SK-N-SH (cell line): ENCODE data around the gene IL17A. TPM values are rescaled to one million over a fixed set of nuclear protein-coding genes. Genes with fewer than 3 reads are reported as not detected.

ENCODE experiments used
- CTCF ChIA-PET: fragments of 300-600, 350-600 bp; formaldehyde crosslinking; extraction: SDS; loops from one replicate; lab custom pipeline; 2021; lab: Yijun Ruan, JAX
- POLR2A ChIA-PET: fragments of 350-600 bp; sonication (Branson Sonifier 250); formaldehyde crosslinking; extraction: SDS; loops from one replicate; lab custom pipeline; 2020; ENCODE audit warnings: antibody characterized with exemption, inconsistent platforms; lab: Yijun Ruan, JAX
- DNase-seq: peaks from one replicate; pipeline ENCODE4 v3.0.0; 2012
- H2AFZ ChIP-seq: fragments of 200-600 bp; sonication (generic); 2 replicates; pipeline ENCODE4 v1.8.1; 2016; ENCODE audit warnings: antibody characterized with exemption, mild to moderate bottlenecking, low read depth
- H3F3A ChIP-seq: fragments of 200-600 bp; sonication (generic); replicated peaks from 2 replicates; pipeline ENCODE3; 2016; ENCODE audit warnings: antibody characterized with exemption, mild to moderate bottlenecking; ENCODE audit not compliant: insufficient read depth
- H3K27ac ChIP-seq, 2 experiments: fragments of 200-500 bp in 1 of 2; fragments of 200-600 bp in 1 of 2; sonication (Bioruptor generic) in 1 of 2; sonication (generic), shearing (Covaris generic) in 1 of 2; 2 replicates each; pipeline versions ENCODE4 v1.5.1 to v1.6.1; 2014 to 2016; ENCODE audit warnings: low read depth in 2 of 2, inconsistent platforms in 1 of 2, low read length in 1 of 2, mild to moderate bottlenecking in 1 of 2, mixed read lengths in 1 of 2
- H3K27me3 ChIP-seq: fragments of 200-600 bp; sonication (generic), shearing (Covaris generic); 2 replicates; pipeline ENCODE4 v1.6.1; 2016; ENCODE audit warnings: mixed run types; ENCODE audit not compliant: insufficient read depth
- H3K36me3 ChIP-seq, 2 experiments: fragments of 200-500 bp in 1 of 2; fragments of 200-600 bp in 1 of 2; sonication (Bioruptor generic) in 1 of 2; sonication (generic) in 1 of 2; replicated peaks in 1 of 2; 2 replicates each; pipeline versions ENCODE3 to v1.5.1; 2014 to 2016; ENCODE audit warnings: low read length in 1 of 2, mild to moderate bottlenecking in 1 of 2; ENCODE audit not compliant: insufficient read depth in 2 of 2, control insufficient read depth in 1 of 2
- H3K4me1 ChIP-seq, 2 experiments: fragments of 200-500 bp in 1 of 2; fragments of 200-600 bp in 1 of 2; sonication (Bioruptor generic) in 1 of 2; sonication (generic), shearing (Covaris generic) in 1 of 2; 2 replicates each; pipeline versions ENCODE4 v1.5.1 to v1.6.1; 2014 to 2016; ENCODE audit warnings: low read depth in 1 of 2, low read length in 1 of 2, mixed run types in 1 of 2; ENCODE audit not compliant: insufficient read depth in 2 of 2, control insufficient read depth in 1 of 2
- H3K4me2 ChIP-seq: fragments of 200-600 bp; sonication (generic), shearing (Covaris generic); 2 replicates; pipeline ENCODE4 v1.6.1; 2017; ENCODE audit warnings: mixed run types
- H3K4me3 ChIP-seq, 2 experiments: fragments of 200-500 bp in 1 of 2; fragments of 200-600 bp in 1 of 2; sonication (Bioruptor generic) in 1 of 2; sonication (generic), shearing (Covaris generic) in 1 of 2; 2 replicates each; pipeline versions ENCODE4 v1.5.1 to v1.8.1; 2014 to 2016; ENCODE audit warnings: low read depth in 2 of 2, inconsistent platforms in 1 of 2, low read length in 1 of 2, mild to moderate bottlenecking in 1 of 2, mixed read lengths in 1 of 2, moderate library complexity in 1 of 2
- H3K79me2 ChIP-seq: fragments of 200-600 bp; sonication (generic); 2 replicates; pipeline ENCODE4 v1.8.1; 2017; ENCODE audit warnings: mild to moderate bottlenecking; ENCODE audit not compliant: insufficient read depth
- H3K9ac ChIP-seq: fragments of 200-600 bp; sonication (generic); 2 replicates; pipeline ENCODE4 v1.6.1; 2017; ENCODE audit warnings: mixed run types
- H3K9me2 ChIP-seq: fragments of 200-600 bp; sonication (generic); 2 replicates; pipeline ENCODE4 v1.6.1; 2017; ENCODE audit warnings: mixed run types
- H3K9me3 ChIP-seq: fragments of 200-600 bp; sonication (generic); 2 replicates; pipeline ENCODE4 v1.6.1; 2017; ENCODE audit warnings: mixed run types, mild to moderate bottlenecking, moderate library complexity
- H4K20me1 ChIP-seq: fragments of 200-600 bp; sonication (generic); 2 replicates; pipeline ENCODE4 v1.6.1; 2017; ENCODE audit warnings: mild to moderate bottlenecking, mixed run types; ENCODE audit not compliant: insufficient read depth
- CHD2 ChIP-seq: fragments of 150-350 bp; IDR thresholded peaks from 2 replicates; pipeline ENCODE4 v1.6.1; 2018; ENCODE audit warnings: low read length; ENCODE audit not compliant: partially characterized antibody
- FOSL2 ChIP-seq: IDR thresholded peaks from 2 replicates; pipeline ENCODE4 v1.4.0; 2012; ENCODE audit warnings: low read depth, mild to moderate bottlenecking, moderate library complexity, borderline replicate concordance
- FOXJ3 ChIP-seq: sonication (generic); formaldehyde crosslinking; IDR thresholded peaks from 2 replicates; pipeline ENCODE4 v1.5.1; 2020; ENCODE audit warnings: mild to moderate bottlenecking, missing genetic modification reagents
- GABPA ChIP-seq: IDR thresholded peaks from 2 replicates; pipeline ENCODE4 v1.4.0; 2012; ENCODE audit warnings: low read depth, mild to moderate bottlenecking
- GATA2 ChIP-seq: sonication (generic); formaldehyde crosslinking; IDR thresholded peaks from 2 replicates; pipeline ENCODE4 v1.5.0; 2020; ENCODE audit warnings: mild to moderate bottlenecking, missing genetic modification reagents
- JUND ChIP-seq: IDR thresholded peaks from 2 replicates; pipeline ENCODE4 v1.4.0; 2012
- MXI1 ChIP-seq: IDR thresholded peaks from 2 replicates; pipeline ENCODE4 v1.6.1; 2012; ENCODE audit warnings: mild to moderate bottlenecking, low read depth, low read length, improper control_type of control experiment
- NRF1 ChIP-seq: IDR thresholded peaks from 2 replicates; pipeline ENCODE4 v1.6.1; 2012; ENCODE audit warnings: low read depth, mild to moderate bottlenecking, low read length
- POLR2AphosphoS5 ChIP-seq: IDR thresholded peaks from 2 replicates; pipeline ENCODE4 v1.6.1; 2012; ENCODE audit warnings: low read depth, low read length
- RAD21 ChIP-seq: IDR thresholded peaks from 2 replicates; pipeline ENCODE4 v1.6.1; 2012; ENCODE audit warnings: mild to moderate bottlenecking, low read length
- RCOR1 ChIP-seq: fragments of 150-350 bp; IDR thresholded peaks from 2 replicates; pipeline ENCODE4 v1.6.1; 2017; ENCODE audit warnings: antibody characterized with exemption, low read length
- RXRA ChIP-seq: IDR thresholded peaks from 2 replicates; pipeline ENCODE4 v1.4.0; 2012; ENCODE audit warnings: low read depth, mild to moderate bottlenecking, borderline replicate concordance
- SMC3 ChIP-seq: IDR thresholded peaks from 2 replicates; pipeline ENCODE4 v1.6.1; 2012; ENCODE audit warnings: low read depth, low read length, improper control_type of control experiment
- TAF1 ChIP-seq: IDR thresholded peaks from 2 replicates; pipeline ENCODE4 v1.6.1; 2012; ENCODE audit warnings: low read depth, mild to moderate bottlenecking, low read length, moderate library complexity, borderline replicate concordance
- TCF12 ChIP-seq: IDR thresholded peaks from 2 replicates; pipeline ENCODE4 v1.4.0; 2012
- YY1 ChIP-seq: IDR thresholded peaks from 2 replicates; pipeline ENCODE4 v1.4.0; 2012; ENCODE audit warnings: low read depth, mild to moderate bottlenecking
- WGBS: methylation state at CpG from one replicate; pipeline ENCODE4 v1.1.6; 2017; ENCODE audit warnings: low lambda C conversion rate; 5-methylcytosine and 5-hydroxymethylcytosine counted together
- polyA plus RNA-seq, 3 experiments: library from polyadenylated mRNA; depleted of rRNA; stranded (reverse); fragments of >200 nt; gene quantifications; 2 replicates each; pipeline ENCODE4 v1.2.3, GENCODE V29; 2012
- TF ChIP-seq, protein P1 (sequence below): IDR thresholded peaks from 2 replicates; pipeline ENCODE4 v1.4.0; 2012; ENCODE audit warnings: low read depth, borderline replicate concordance
- TF ChIP-seq, protein P2 (sequence below): fragments of 150-350 bp; IDR thresholded peaks from 2 replicates; pipeline ENCODE4 v1.6.1; 2017; ENCODE audit warnings: antibody characterized with exemption, low read length, low read depth, borderline replicate concordance
- TF ChIP-seq, protein P3 (sequence below): fragments of 150-350 bp; IDR thresholded peaks from 2 replicates; pipeline ENCODE4 v1.6.1; 2016; ENCODE audit warnings: mild to moderate bottlenecking, low read depth, low read length
- TF ChIP-seq, protein P4 (sequence below): IDR thresholded peaks from 2 replicates; pipeline ENCODE4; 2012
- TF ChIP-seq, protein P5 (sequence below): IDR thresholded peaks from 2 replicates; pipeline ENCODE4 v1.4.0; 2012; ENCODE audit warnings: low read depth, borderline replicate concordance

The IL17A gene
- polyA plus RNA-seq, 1 of the 3 experiments (the other 2 are of a cell fraction): not detected

DNA sequence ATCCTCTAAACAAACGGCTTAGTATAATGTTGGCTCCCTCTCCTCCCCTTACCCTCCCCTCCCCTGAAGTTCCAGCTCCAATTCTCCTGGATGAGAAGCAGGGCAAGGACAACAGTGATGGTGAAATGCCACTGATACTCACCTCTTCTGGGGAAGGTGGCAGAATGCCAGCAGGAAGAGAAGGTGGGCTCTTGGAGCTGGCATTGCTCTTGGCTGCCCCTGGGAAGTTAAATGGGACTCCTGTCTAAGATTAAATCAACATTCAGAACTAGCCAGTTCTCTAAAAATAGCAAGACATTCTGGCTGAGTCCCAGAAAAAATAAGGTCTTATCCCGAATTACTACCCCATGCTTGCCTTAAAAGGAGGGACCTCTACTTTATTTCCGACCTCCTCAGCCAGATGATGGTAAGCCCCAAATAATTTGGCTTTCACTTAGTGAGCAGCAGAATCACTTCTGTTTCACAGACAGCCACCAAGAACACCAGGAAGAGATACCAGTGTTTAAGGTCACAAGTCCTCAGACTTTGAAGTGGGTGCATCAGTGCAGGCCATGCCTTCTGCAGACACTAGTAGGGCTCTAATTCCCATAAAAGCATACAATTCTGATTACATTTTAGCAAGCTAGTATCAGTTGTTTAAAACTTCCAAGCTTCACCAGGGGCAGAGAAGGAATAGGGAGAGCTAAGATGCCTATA lies 46.0 kb upstream of the IL17A start:
- no peak overlapping the region for H3K4me3 ChIP-seq
- no peaks in the 10 kb centered on the region for H4K20me1 ChIP-seq
- no peaks in the 10 kb centered on the region for H3K9me2 ChIP-seq
- H3K27ac ChIP-seq: no peak overlapping the region
- peaks cover 13% of the 10 kb centered on the region; the same call in 1 of the 2 replicates for H3K27me3 ChIP-seq
- H3K9ac ChIP-seq: no peak overlapping the region
- H2AFZ ChIP-seq: no peak overlapping the region
- no peaks in the 10 kb centered on the region for H3K9me3 ChIP-seq
- 4% methylated on average over 3 of the region's 3 CpGs for WGBS
- no peak for TF ChIP-seq FOXJ3 (CRISPR knock-in tag)
- TF ChIP-seq, protein P1, sequence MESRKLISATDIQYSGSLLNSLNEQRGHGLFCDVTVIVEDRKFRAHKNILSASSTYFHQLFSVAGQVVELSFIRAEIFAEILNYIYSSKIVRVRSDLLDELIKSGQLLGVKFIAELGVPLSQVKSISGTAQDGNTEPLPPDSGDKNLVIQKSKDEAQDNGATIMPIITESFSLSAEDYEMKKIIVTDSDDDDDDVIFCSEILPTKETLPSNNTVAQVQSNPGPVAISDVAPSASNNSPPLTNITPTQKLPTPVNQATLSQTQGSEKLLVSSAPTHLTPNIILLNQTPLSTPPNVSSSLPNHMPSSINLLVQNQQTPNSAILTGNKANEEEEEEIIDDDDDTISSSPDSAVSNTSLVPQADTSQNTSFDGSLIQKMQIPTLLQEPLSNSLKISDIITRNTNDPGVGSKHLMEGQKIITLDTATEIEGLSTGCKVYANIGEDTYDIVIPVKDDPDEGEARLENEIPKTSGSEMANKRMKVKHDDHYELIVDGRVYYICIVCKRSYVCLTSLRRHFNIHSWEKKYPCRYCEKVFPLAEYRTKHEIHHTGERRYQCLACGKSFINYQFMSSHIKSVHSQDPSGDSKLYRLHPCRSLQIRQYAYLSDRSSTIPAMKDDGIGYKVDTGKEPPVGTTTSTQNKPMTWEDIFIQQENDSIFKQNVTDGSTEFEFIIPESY: no peak
- H3F3A ChIP-seq: no peaks in the 10 kb centered on the region
- no peaks in the 10 kb centered on the region for H3K4me1 ChIP-seq
- no peaks in the 10 kb centered on the region for H3K36me3 ChIP-seq
- POLR2A ChIA-PET: no interaction called here
- H3K4me2 ChIP-seq: no peak overlapping the region
- CTCF ChIA-PET: no interaction called here
- no peak for DNase-seq
- H3K79me2 ChIP-seq: no peaks in the 10 kb centered on the region

DNA sequence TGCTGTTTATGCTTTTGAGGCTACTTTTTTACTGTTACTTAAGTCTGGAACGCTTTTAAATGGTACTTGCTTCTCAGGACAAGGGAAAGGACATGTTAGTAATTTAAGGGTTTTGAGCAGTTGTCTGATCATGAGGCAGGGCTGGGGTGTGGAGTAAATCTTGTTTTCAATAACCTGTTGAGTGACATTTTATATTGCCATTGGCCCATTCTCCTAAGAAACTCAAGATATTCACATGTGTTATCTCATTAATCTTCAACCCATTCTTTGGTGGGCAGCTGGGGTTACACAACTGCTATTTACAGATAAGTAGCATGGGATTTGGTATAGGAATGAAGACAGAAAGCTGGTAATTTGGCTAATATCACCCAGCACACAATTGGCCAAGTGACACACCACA lies 44.6 kb upstream of the IL17A start:
- no peaks in the 10 kb centered on the region for H3K79me2 ChIP-seq
- H3K27me3 ChIP-seq: peaks cover 12% of the 10 kb centered on the region; the same call in 1 of the 2 replicates
- TF ChIP-seq, protein P2, sequence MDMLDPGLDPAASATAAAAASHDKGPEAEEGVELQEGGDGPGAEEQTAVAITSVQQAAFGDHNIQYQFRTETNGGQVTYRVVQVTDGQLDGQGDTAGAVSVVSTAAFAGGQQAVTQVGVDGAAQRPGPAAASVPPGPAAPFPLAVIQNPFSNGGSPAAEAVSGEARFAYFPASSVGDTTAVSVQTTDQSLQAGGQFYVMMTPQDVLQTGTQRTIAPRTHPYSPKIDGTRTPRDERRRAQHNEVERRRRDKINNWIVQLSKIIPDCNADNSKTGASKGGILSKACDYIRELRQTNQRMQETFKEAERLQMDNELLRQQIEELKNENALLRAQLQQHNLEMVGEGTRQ: no peak
- TF ChIP-seq TCF12: no peak
- TF ChIP-seq CHD2: no peak
- TF ChIP-seq, protein P3, sequence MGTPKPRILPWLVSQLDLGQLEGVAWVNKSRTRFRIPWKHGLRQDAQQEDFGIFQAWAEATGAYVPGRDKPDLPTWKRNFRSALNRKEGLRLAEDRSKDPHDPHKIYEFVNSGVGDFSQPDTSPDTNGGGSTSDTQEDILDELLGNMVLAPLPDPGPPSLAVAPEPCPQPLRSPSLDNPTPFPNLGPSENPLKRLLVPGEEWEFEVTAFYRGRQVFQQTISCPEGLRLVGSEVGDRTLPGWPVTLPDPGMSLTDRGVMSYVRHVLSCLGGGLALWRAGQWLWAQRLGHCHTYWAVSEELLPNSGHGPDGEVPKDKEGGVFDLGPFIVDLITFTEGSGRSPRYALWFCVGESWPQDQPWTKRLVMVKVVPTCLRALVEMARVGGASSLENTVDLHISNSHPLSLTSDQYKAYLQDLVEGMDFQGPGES: no peak
- TF ChIP-seq RXRA: no peak
- no peak for TF ChIP-seq FOSL2
- no peak for TF ChIP-seq JUND
- TF ChIP-seq, protein P4, sequence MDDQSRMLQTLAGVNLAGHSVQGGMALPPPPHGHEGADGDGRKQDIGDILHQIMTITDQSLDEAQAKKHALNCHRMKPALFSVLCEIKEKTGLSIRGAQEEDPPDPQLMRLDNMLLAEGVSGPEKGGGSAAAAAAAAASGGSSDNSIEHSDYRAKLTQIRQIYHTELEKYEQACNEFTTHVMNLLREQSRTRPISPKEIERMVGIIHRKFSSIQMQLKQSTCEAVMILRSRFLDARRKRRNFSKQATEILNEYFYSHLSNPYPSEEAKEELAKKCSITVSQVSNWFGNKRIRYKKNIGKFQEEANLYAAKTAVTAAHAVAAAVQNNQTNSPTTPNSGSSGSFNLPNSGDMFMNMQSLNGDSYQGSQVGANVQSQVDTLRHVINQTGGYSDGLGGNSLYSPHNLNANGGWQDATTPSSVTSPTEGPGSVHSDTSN: no peak
- no peak for TF ChIP-seq POLR2AphosphoS5
- no peak for TF ChIP-seq MXI1
- no peak for TF ChIP-seq YY1
- no peak for TF ChIP-seq TAF1
- no peak for TF ChIP-seq GABPA
- TF ChIP-seq GATA2 (CRISPR knock-in tag): no peak
- no peak for TF ChIP-seq NRF1
- TF ChIP-seq, protein P5, sequence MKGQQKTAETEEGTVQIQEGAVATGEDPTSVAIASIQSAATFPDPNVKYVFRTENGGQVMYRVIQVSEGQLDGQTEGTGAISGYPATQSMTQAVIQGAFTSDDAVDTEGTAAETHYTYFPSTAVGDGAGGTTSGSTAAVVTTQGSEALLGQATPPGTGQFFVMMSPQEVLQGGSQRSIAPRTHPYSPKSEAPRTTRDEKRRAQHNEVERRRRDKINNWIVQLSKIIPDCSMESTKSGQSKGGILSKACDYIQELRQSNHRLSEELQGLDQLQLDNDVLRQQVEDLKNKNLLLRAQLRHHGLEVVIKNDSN: no peak
- TF ChIP-seq RCOR1: no peak
- no peak for TF ChIP-seq RAD21
- TF ChIP-seq SMC3: no peak
- H3K9me3 ChIP-seq: no peaks in the 10 kb centered on the region
- no peak overlapping the region for H3K4me3 ChIP-seq
- H3K4me1 ChIP-seq: no peaks in the 10 kb centered on the region
- ChIA-PET POLR2A (no interaction called here), CTCF (interaction anchor here (1.0 kb wide), 1 partner anchor 24 kb away, joined by 3 read pairs; no protein-coding TSS in a partner anchor)
- H3F3A ChIP-seq: no peaks in the 10 kb centered on the region
- H2AFZ ChIP-seq: no peak overlapping the region
- WGBS: 0% methylated on average over 1 of the region's 1 CpG
- H3K9me2 ChIP-seq: no peaks in the 10 kb centered on the region
- no peaks in the 10 kb centered on the region for H3K36me3 ChIP-seq
- no peaks in the 10 kb centered on the region for H4K20me1 ChIP-seq
- no peak for DNase-seq
- H3K4me2 ChIP-seq: no peak overlapping the region
- H3K9ac ChIP-seq: no peak overlapping the region
- no peak overlapping the region for H3K27ac ChIP-seq
